Activated gamma-delta T cell (primary cell): ENCODE measurements around the gene SLC25A17.

Source experiments
- DNase-seq: peaks from one replicate; lab custom pipeline; 2025; lab: John Stamatoyannopoulos, UW

SLC25A17 gene

GRCh38 chr22:40757071-40757470 lies 62.1 kb downstream of the SLC25A17 start:
- no peak for DNase-seq

GRCh38 chr22:40753114-40753513 lies 66.0 kb downstream of the SLC25A17 start:
- no peak for DNase-seq

- no peak for DNase-seq
These were observed 67.9 kb downstream of the SLC25A17 start for GRCh38 chr22:40751250-40751649.

- no peak for DNase-seq
These were observed 69.3 kb downstream of the SLC25A17 start for GRCh38 chr22:40749829-40750228.

- DNase-seq: no peak
These were observed 70.5 kb downstream of the SLC25A17 start for GRCh38 chr22:40748388-40749355.

- no peak for DNase-seq
These were observed 71.8 kb downstream of the SLC25A17 start for GRCh38 chr22:40747361-40747760.

GRCh38 chr22:40746428-40747220 lies 72.5 kb downstream of the SLC25A17 start:
- DNase-seq: no peak

GRCh38 chr22:40743768-40744167 lies 75.4 kb downstream of the SLC25A17 start:
- DNase-seq: no peak

- no peak for DNase-seq
These were observed 78.0 kb downstream of the SLC25A17 start for GRCh38 chr22:40741116-40741515.

GRCh38 chr22:40739721-40740120 lies 79.4 kb downstream of the SLC25A17 start:
- no peak for DNase-seq

GRCh38 chr22:40733919-40734318 lies 85.2 kb downstream of the SLC25A17 start:
- no peak for DNase-seq

GRCh38 chr22:40732999-40733292 lies 86.2 kb downstream of the SLC25A17 start:
- no peak for DNase-seq

GRCh38 chr22:40729284-40729683 lies 89.9 kb downstream of the SLC25A17 start:
- no peak for DNase-seq

GRCh38 chr22:40728731-40729189 lies 90.4 kb downstream of the SLC25A17 start:
- no peak for DNase-seq

GRCh38 chr22:40727964-40728615 lies 91.1 kb downstream of the SLC25A17 start:
- DNase-seq: no peak

GRCh38 chr22:40727070-40727963 lies 91.8 kb downstream of the SLC25A17 start:
- no peak for DNase-seq

- no peak for DNase-seq
These were observed 92.6 kb downstream of the SLC25A17 start for GRCh38 chr22:40726514-40726913.

- DNase-seq: no peak
These were observed 95.7 kb downstream of the SLC25A17 start for GRCh38 chr22:40723396-40723933.

- no peak for DNase-seq
These were observed 97.9 kb downstream of the SLC25A17 start for GRCh38 chr22:40721266-40721665.

GRCh38 chr22:40720538-40721256 lies 98.4 kb downstream of the SLC25A17 start:
- DNase-seq: no peak
